ENCODE measurements around the gene CYBB. TPM values are rescaled to one million over a fixed set of nuclear protein-coding genes. Genes with fewer than 3 reads are reported as not detected.

The CYBB gene
- total RNA-seq, 4 donors from 2014 or later: 47.3 to 71.9 (median 51.7) TPM

DNA sequence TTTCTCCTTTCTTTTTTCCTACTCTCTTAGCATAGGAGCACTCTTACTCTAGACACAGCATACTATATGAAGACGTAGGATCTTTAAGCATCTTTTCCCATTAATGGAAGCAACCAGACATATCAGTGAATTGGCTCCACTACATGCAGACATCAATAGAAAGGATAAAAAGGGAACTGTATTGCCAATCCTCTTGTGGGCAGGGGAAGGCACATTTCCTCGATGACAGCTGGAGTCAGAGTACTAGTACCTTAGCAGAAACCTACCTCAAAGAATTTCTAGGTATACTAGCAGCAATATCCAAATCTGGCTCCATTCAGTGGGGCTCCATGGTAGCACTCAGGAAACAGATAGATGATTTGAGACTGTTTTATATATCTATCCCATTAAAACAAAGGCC, 20.1 kb downstream of the CYBB start:
- TF ChIP-seq, protein P1, sequence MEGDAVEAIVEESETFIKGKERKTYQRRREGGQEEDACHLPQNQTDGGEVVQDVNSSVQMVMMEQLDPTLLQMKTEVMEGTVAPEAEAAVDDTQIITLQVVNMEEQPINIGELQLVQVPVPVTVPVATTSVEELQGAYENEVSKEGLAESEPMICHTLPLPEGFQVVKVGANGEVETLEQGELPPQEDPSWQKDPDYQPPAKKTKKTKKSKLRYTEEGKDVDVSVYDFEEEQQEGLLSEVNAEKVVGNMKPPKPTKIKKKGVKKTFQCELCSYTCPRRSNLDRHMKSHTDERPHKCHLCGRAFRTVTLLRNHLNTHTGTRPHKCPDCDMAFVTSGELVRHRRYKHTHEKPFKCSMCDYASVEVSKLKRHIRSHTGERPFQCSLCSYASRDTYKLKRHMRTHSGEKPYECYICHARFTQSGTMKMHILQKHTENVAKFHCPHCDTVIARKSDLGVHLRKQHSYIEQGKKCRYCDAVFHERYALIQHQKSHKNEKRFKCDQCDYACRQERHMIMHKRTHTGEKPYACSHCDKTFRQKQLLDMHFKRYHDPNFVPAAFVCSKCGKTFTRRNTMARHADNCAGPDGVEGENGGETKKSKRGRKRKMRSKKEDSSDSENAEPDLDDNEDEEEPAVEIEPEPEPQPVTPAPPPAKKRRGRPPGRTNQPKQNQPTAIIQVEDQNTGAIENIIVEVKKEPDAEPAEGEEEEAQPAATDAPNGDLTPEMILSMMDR (IDR thresholded peaks at IDR 0.05): no peak
- DNase-seq (ENCODE audit: low spot score): no peak
- ATAC-seq (ENCODE audit: low FRiP score): no peak

DNA sequence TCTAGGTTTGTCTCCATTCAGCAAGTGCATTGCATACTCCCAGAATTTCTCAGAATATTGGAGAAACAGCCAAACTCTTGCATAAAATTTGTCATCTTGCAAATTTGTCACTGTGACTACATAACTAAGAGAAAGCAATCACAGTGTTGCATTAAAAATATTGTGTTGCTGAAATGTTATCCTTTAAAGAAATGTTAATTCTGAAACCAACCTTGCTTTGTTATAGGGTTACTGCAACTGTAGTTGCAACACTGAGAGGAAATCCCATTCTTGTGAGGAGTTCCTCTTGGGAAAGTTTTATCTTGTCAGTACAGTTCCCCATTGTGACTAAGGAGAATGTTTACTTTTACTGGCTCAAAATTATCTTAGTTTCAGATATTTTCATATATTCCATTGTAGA, 20.9 kb downstream of the CYBB start:
- TF ChIP-seq, protein P1 (IDR thresholded peaks at IDR 0.05): no peak
- DNase-seq (ENCODE audit: low spot score): no peak
- ATAC-seq (ENCODE audit: low FRiP score): no peak

DNA sequence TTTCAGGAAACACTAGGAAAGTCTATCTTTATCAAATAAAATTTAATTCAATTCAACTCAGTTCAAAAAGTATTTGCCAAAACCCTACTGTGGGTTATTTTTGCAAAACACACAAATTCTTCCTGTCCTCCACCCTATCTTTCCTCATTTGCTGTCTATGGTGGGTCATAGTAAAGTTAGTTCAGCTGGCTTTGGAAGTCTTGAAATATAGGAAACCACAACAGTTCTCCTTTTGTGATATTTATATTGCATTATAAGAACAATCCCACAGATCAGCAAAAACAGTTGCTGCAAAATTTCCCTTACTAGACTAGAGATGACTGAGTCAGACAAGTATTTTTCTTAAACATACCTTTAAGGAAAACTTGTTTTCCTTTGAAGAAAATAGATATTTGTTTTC, 22.2 kb downstream of the CYBB start:
- DNase-seq (ENCODE audit: low spot score) (no peak), ATAC-seq (ENCODE audit: low FRiP score) (no peak)
- TF ChIP-seq, protein P1 (IDR thresholded peaks at IDR 0.05): no peak

DNA sequence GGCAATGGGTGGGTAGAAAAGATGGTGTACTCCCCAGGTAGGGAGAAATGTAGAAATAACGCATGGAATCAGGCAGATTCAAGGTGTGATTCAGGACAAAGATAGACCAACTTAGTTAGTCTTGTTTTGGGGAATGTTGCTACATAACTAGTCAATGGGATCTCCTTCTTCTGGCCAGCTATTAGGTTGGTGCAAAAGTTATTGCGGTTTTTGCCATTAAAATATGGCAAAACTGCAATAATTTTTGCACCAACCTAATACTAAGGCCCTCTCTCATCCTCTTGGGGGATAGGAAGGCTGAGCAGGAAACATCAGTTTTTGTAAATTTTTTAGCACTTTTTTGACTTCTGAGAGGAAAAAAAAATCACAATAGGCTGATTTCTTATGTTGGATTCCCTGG, 23.2 kb downstream of the CYBB start:
- DNase-seq (ENCODE audit: low spot score) (no peak), ATAC-seq (ENCODE audit: low FRiP score) (no peak)
- TF ChIP-seq, protein P1 (IDR thresholded peaks at IDR 0.05): no peak

DNA sequence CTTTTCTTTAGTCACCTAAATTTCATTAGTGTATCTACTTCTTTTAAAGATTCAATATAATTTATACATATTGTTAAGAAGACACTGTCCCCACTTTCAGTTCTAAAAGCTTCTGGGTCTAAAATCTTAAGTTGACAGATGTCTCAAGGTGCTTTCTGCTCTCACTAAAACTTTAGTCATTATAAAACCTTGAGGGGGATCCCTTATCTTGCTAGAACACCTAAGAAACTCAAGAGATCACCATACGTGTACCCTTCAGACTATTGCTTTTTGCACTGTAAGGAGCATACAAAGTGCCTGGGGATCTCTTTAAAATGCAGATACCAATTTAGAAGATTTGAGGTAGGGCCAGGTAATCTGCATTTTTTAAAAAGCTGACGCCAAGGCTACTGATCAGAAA, 30.1 kb downstream of the CYBB start:
- TF ChIP-seq, protein P1 (IDR thresholded peaks at IDR 0.05): no peak
- DNase-seq (ENCODE audit: low spot score): no peak
- ATAC-seq (ENCODE audit: low FRiP score): no peak

DNA sequence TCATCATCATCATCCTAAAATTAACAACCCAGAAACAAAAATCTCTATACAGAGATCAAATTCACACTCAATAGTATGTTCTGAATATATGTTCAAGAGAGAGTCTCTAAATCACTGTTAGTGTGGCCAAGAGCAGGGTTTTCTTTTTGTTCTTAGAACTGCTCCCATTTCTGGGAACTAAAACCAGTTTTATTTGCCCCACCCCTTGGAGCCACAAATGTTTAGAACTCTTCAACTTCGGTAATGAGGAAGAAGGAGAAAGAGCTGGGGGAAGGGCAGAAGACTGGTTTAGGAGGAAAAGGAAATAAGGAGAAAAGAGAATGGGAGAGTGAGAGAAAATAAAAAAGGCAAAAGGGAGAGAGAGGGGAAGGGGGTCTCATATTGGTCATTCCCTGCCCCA, 32.3 kb downstream of the CYBB start:
- DNase-seq (ENCODE audit: low spot score): no peak
- TF ChIP-seq, protein P1 (IDR thresholded peaks at IDR 0.05): no peak
- no peak for ATAC-seq (ENCODE audit: low FRiP score)

DNA sequence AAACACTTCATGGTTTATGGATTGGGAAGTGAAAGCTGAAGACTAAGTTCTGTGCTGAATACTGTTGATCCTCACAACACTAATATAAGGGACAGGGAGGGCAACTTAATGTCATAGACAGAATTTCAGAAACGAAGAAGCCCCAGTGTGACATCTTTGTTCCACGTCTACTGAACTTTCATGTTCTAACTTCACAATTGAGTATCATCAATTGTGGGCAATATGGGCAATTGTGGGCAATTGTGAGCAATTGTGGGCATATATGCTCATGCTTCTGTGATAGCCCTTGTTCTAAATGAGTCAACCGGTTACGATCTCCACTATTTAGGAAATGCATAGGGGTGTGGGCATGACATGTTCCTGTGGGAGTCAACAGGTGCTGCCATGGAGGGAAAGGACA, 33.7 kb downstream of the CYBB start:
- ATAC-seq (ENCODE audit: low FRiP score): no peak
- no peak for DNase-seq (ENCODE audit: low spot score)
- TF ChIP-seq, protein P1 (IDR thresholded peaks at IDR 0.05): no peak

Data from omental fat pad (tissue), 4 donors.